WERI-Rb-1 (cell line): ENCODE measurements around the gene IFT43.

Source experiments
- DNase-seq: peaks from one replicate; pipeline ENCODE4 v3.0.0-alpha.2; 2020
- H3K27ac ChIP-seq: fragments of 250-450 bp; sonication (Bioruptor Pico); 2 replicates; pipeline ENCODE4 v1.5.1; 2020; ENCODE audit warnings: mild to moderate bottlenecking, moderate library complexity
- H3K27me3 ChIP-seq: fragments of 250-450 bp; sonication (Bioruptor Pico); 2 replicates; pipeline ENCODE4 v1.5.1; 2021; ENCODE audit warnings: mild to moderate bottlenecking, low read depth, moderate library complexity; ENCODE audit not compliant: insufficient read depth, severe bottlenecking
- H3K36me3 ChIP-seq: fragments of 250-450 bp; sonication (Bioruptor Pico); 2 replicates; pipeline ENCODE4 v1.5.1; 2020; ENCODE audit warnings: mild to moderate bottlenecking, moderate library complexity
- H3K4me3 ChIP-seq: 2 replicates; pipeline ENCODE4 v1.5.1; 2011; ENCODE audit warnings: low read depth, mild to moderate bottlenecking, control low read depth, low read length
- H3K9me3 ChIP-seq: fragments of 250-450 bp; sonication (Bioruptor Pico); 2 replicates; pipeline ENCODE4 v1.5.1; 2021; ENCODE audit warnings: mild to moderate bottlenecking, moderate library complexity; ENCODE audit not compliant: severe bottlenecking
- TF ChIP-seq, protein P1 (sequence below): IDR thresholded peaks from 2 replicates; pipeline ENCODE4 v1.5.1; 2011; ENCODE audit warnings: low read depth, mild to moderate bottlenecking, control low read depth, inconsistent platforms, low read length

IFT43 gene

DNA sequence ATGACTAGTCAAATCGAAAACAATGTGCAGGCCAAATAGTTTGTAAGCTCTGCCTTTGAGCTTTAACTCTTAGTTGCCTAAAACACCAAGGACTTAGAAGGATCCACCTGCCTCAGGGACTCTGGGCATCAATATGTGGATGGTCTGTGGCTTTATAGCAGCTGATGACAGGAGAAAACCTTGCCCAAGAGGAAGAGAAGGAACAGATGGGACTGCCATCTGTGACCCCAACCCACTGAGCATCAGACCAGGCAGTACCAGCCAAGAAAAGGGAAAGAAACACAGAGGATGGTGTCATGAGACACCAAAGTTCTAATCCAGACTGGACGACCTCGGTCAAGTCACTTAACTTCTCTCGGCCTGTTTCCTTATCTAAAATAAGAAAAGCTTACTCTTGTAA lies 16.4 kb upstream of the IFT43 start:
- TF ChIP-seq, protein P1, sequence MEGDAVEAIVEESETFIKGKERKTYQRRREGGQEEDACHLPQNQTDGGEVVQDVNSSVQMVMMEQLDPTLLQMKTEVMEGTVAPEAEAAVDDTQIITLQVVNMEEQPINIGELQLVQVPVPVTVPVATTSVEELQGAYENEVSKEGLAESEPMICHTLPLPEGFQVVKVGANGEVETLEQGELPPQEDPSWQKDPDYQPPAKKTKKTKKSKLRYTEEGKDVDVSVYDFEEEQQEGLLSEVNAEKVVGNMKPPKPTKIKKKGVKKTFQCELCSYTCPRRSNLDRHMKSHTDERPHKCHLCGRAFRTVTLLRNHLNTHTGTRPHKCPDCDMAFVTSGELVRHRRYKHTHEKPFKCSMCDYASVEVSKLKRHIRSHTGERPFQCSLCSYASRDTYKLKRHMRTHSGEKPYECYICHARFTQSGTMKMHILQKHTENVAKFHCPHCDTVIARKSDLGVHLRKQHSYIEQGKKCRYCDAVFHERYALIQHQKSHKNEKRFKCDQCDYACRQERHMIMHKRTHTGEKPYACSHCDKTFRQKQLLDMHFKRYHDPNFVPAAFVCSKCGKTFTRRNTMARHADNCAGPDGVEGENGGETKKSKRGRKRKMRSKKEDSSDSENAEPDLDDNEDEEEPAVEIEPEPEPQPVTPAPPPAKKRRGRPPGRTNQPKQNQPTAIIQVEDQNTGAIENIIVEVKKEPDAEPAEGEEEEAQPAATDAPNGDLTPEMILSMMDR: no peak
- H3K27me3 ChIP-seq: no peaks in the 10 kb centered on the region

DNA sequence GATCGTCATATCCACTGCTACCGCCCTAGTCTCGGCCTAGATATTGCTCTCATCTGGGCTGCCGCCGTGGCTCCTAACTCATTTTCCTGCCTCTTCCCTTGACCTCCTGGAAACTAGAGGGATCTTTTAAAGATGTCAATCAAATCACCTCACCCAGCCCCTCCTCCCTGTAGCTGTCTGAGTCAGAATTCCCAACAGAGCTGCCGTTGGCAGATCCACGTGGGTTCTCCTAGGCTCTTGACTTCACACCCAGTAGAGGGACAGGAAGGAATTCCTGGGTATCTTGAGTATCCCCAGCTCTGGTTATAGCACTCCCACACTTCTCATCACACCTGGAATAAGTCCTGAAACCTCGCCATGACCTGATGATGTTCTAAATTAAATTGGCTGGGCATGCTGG lies 15.7 kb upstream of the IFT43 start:
- Histone ChIP-seq H3K27ac (no peak overlapping the region), H3K36me3 (no peaks in the 10 kb centered on the region), H3K4me3 (no peak overlapping the region), H3K27me3 (no peaks in the 10 kb centered on the region), H3K9me3 (no peaks in the 10 kb centered on the region)
- no peak for DNase-seq
- TF ChIP-seq, protein P1: no peak

More for the DNA sequence above, 16.4 kb upstream of the IFT43 start:
- DNase-seq: no peak
- Histone ChIP-seq H3K27ac (no peak overlapping the region), H3K36me3 (no peaks in the 10 kb centered on the region), H3K9me3 (no peaks in the 10 kb centered on the region), H3K4me3 (no peak overlapping the region)

DNA sequence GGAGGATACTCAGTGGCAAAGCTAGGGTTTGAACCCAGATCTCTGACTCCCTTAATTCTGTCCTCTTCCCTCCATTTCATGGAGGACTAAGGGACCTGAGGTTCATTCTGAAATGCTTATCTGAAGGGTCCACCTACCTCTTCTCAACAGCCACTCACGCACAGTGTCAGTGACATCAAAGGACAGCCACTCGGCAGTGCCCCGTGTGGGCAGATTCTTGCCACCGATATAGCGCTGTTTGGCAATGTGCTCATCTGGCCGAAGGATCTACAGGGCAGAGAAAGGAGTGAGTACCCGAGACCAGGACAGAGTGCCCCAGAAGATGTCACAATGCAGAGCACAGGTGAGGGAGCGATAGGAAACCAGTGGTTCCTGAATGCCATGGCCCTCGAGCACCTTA lies 14.6 kb upstream of the IFT43 start:
- Histone ChIP-seq H3K9me3 (no peaks in the 10 kb centered on the region), H3K27ac (no peak overlapping the region), H3K27me3 (no peaks in the 10 kb centered on the region), H3K36me3 (no peaks in the 10 kb centered on the region), H3K4me3 (no peak overlapping the region)
- TF ChIP-seq, protein P1: peak; percentile 17; the same call in 1 of the 2 replicates
- DNase-seq: no peak

DNA sequence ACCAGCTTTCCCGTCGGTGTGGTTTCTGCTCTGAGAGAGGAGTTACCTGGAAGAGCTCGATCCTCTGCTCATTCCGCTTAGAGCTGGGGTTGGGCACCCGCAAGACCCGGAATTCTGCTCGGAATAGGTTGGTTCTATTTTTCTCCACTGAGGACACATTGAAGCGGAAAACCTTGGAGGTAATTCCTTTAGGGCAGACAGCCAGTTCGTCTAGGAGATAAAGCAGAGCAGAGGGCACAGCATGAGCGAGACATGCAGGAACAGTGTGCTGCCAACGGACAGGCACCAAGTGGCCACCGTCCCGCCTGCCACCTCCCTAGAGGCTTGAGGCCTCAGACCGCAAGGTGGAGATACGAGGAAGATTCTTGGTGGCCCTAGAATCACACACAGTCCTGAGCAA lies 14.1 kb upstream of the IFT43 start:
- H3K27me3 ChIP-seq: no peaks in the 10 kb centered on the region
- H3K36me3 ChIP-seq: no peaks in the 10 kb centered on the region
- DNase-seq: no peak
- no peaks in the 10 kb centered on the region for H3K9me3 ChIP-seq
- H3K4me3 ChIP-seq: no peak overlapping the region
- TF ChIP-seq, protein P1: no peak
- no peak overlapping the region for H3K27ac ChIP-seq

DNA sequence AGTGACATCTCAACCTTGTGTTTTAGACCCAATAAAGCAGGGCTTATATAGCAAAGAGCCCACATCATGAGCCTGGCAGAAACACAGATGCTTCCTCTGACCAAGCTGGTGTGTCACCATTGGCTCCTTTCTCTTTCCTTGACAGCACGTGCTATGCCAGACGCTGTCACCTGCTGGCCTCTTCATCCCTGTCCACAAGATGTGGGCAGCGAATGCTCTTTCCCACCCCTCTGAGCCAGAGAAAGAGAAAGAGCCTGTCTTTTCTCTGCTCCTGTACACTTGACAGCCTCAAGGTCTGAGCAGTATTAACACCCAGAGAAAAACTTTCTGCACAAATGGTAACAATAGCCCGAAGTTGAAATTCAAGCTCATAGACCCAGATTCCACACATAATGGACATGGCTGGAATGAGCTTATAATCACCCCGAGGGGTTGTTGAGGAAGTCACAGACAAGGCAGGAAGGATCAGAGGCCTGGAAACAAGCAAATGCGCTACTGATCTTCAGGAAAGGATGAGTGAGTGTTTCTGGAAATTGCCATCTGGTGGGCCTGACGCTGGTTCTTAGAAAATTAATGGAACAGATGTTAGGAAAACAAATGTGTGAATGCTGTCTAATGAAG lies 12.7 kb upstream of the IFT43 start:
- Histone ChIP-seq H3K27me3 (no peaks in the 10 kb centered on the region), H3K36me3 (no peaks in the 10 kb centered on the region), H3K27ac (peak overlapping the region; percentile 65), H3K4me3 (no peak overlapping the region), H3K9me3 (no peaks in the 10 kb centered on the region)
- TF ChIP-seq, protein P1: no peak
- peak; percentile 54 for DNase-seq
